ENCODE results near the gene COL18A1. TPM values are rescaled to one million over a fixed set of nuclear protein-coding genes. Genes with fewer than 3 reads are reported as not detected.

COL18A1 gene
- total RNA-seq, 3 donors from 2014 or later (not counting 1 experiment from before 2014, with no cell fraction given) = 12.3 to 22.3 (median 12.7) TPM

DNA sequence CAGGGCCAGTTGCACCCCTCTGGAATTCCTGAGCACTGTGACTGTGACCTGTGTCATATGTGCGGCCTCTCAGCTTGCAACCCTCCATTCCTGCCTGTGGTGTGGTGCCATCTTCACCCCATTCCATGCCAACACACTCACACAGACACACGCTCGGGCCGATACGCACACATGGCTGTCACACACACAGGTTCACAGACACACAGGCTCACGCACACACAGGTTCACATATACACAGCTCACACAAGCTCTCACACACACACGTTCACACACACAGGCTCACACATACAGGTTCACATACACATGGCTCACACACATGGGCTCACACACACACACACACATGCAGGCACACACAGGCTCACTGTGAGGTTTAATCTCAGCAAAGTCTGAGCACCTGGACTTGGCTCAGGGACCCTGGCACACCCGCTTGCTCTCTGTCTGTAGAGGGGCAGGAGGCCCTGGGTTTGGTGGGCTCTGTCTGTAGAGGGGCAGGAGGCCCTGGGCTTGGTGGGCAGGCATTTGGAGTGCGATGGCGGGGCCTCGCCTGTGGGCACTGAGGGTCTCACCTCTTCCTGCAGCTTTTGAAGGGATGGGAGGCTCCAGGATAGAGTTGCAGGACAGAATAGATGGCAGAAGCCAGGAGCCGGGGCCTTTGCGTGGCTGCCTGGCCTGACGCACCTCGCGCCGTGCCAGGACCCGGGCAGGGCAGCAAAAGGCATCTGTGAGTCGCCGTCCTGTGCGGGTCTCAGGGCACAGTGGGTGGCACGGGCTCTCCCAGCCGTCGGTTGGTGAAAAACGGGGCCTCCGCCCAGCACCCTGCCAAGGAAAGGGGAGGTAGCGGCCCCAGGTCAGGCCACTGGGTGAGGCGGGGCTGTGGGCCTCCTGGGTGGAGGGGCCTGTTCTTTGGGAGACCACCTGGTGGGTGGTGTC is 17.1 kb downstream of the COL18A1 start:
- WGBS (ENCODE audit: insufficient coverage) = 93% methylated on average over 28 of the region's 28 CpGs
- Histone ChIP-seq H3K9me3 (ENCODE audit: control insufficient read depth, insufficient read depth, low read length) (no peaks in the 10 kb centered on the region), H3K36me3 (ENCODE audit: control insufficient read depth, insufficient read depth, low read length) (no peaks in the 10 kb centered on the region), H3K27me3 (ENCODE audit: control insufficient read depth, insufficient read depth, low read length) (no peaks in the 10 kb centered on the region), H3K4me1 (ENCODE audit: control insufficient read depth, insufficient read depth, low read length) (no peaks in the 10 kb centered on the region), H3K4me3 (ENCODE audit: low read length) (no peak overlapping the region), H3K27ac (ENCODE audit: low read length) (no peak overlapping the region)
- Mint-ChIP-seq H3K27me3 (ENCODE audit: low read depth in 2 of 2) (peaks cover 0 to 3% of the 10 kb centered on the region in 2 donors), H3K4me1 (peaks cover 0 to 5% of the 10 kb centered on the region in 2 donors), H3K36me3 (no peaks in the 10 kb centered on the region), H3K4me3 (no peak overlapping the region), H3K27ac (no peak overlapping the region), H3K9me3 (no peaks in the 10 kb centered on the region)
- intact Hi-C loops (cut with micrococcal nuclease) = no loop called here
- TF ChIP-seq, protein P1, sequence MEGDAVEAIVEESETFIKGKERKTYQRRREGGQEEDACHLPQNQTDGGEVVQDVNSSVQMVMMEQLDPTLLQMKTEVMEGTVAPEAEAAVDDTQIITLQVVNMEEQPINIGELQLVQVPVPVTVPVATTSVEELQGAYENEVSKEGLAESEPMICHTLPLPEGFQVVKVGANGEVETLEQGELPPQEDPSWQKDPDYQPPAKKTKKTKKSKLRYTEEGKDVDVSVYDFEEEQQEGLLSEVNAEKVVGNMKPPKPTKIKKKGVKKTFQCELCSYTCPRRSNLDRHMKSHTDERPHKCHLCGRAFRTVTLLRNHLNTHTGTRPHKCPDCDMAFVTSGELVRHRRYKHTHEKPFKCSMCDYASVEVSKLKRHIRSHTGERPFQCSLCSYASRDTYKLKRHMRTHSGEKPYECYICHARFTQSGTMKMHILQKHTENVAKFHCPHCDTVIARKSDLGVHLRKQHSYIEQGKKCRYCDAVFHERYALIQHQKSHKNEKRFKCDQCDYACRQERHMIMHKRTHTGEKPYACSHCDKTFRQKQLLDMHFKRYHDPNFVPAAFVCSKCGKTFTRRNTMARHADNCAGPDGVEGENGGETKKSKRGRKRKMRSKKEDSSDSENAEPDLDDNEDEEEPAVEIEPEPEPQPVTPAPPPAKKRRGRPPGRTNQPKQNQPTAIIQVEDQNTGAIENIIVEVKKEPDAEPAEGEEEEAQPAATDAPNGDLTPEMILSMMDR (IDR thresholded peaks at IDR 0.05) = no peak
- no peak for DNase-seq
- ATAC-seq = no peak

DNA sequence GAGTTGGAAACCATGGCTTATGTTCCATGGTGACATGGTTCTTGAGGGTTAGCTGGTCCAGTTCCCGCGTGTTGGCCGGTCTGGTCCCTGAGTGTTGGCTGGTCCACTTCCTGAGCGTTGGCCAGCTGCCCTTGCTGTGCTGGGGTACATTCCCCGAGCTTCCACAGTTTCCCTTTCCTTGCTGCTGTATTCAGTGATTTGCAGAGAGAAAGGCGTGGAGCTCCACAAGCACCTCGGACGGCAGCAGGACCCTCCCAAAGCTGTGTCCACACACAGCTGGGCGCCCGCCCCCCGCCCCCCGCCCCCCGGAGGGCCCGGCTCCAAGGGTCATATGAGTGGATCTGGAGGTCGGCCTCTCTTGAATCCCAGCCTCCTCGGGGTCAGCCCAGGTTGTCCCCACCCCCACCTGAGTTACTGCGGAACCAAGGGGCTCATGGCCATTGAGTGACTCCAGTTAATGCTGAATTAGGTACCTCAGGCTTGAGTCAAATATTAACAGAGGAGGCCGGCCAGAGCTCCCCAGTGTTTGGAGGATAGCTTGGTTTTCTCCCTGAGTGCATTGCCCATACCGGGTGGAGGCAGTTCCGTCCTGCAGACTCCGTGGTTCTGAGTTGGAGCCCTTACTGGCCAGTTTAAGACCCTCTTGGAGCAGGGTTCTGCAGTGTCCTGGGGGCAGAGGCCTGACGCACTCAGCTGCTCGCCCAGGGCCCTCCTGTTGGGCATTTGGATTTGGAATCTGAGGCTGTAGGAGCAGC is 18.4 kb downstream of the COL18A1 start:
- TF ChIP-seq, protein P1 (IDR thresholded peaks at IDR 0.05) = no peak
- Histone ChIP-seq H3K27me3 (ENCODE audit: control insufficient read depth, insufficient read depth, low read length) (no peaks in the 10 kb centered on the region), H3K4me3 (ENCODE audit: low read length) (no peak overlapping the region), H3K4me1 (ENCODE audit: control insufficient read depth, insufficient read depth, low read length) (no peaks in the 10 kb centered on the region), H3K27ac (ENCODE audit: low read length) (no peak overlapping the region), H3K9me3 (ENCODE audit: control insufficient read depth, insufficient read depth, low read length) (no peaks in the 10 kb centered on the region), H3K36me3 (ENCODE audit: control insufficient read depth, insufficient read depth, low read length) (no peaks in the 10 kb centered on the region)
- WGBS (ENCODE audit: insufficient coverage) = 93% methylated on average over 23 of the region's 23 CpGs
- intact Hi-C loops (cut with micrococcal nuclease) = no loop called here
- Mint-ChIP-seq H3K27ac (no peak overlapping the region), H3K36me3 (no peaks in the 10 kb centered on the region), H3K4me3 (no peak overlapping the region), H3K4me1 (peaks cover 0 to 5% of the 10 kb centered on the region in 2 donors), H3K27me3 (ENCODE audit: low read depth in 2 of 2) (peaks cover 0 to 3% of the 10 kb centered on the region in 2 donors), H3K9me3 (no peaks in the 10 kb centered on the region)
- ATAC-seq = no peak
- no peak for DNase-seq

DNA sequence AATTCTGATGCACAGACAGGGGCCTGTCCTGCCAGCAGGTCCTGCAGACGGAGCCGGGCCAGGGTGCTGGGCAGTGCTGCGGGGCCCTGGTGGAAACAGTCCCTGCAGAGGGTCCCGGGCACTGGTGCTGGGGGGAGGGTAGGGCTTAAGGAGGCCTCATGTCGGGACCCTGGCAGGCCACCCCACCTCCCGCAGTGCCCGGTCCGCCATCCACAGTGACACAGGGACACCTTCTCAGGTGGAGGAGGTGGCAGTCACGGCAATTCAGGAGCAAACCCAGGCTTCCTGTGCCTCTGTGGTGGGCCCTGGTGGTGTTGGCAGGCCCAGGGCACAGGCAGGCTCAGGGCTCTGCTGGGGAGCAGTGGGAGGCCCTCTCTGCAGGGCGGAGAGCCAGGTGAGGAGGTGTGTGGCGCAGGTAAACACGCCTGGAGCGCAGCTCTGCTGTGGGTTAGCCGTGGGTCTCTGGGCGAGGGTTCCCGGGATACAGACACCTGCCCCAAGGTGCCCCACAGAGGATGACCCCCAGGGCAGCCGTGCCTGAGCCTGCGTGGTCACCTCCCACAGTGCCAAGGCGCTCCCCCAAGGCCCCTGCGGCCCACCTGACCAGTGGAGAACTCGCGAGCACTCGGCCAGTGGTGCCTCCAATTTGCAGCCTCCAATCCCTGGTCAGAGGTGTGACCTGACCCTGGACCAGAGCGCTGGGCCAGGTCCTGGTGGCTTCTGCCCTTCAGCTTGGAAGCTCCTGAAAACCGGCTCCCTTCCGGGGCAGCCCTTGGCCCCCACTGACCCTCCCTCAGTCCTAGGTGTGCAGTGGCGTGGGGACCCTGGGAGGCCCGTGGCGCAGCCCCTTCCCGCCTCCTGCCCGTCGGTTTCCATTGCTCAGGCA is 19.2 kb downstream of the COL18A1 start:
- Histone ChIP-seq H3K4me3 (ENCODE audit: low read length) (no peak overlapping the region), H3K36me3 (ENCODE audit: control insufficient read depth, insufficient read depth, low read length) (no peaks in the 10 kb centered on the region), H3K27me3 (ENCODE audit: control insufficient read depth, insufficient read depth, low read length) (no peaks in the 10 kb centered on the region), H3K9me3 (ENCODE audit: control insufficient read depth, insufficient read depth, low read length) (no peaks in the 10 kb centered on the region), H3K27ac (ENCODE audit: low read length) (no peak overlapping the region), H3K4me1 (ENCODE audit: control insufficient read depth, insufficient read depth, low read length) (no peaks in the 10 kb centered on the region)
- no peak for DNase-seq
- no peak overlapping the region for H3K27ac Mint-ChIP-seq
- H3K36me3 Mint-ChIP-seq = no peaks in the 10 kb centered on the region
- peaks cover 0 to 5% of the 10 kb centered on the region in 2 donors for H3K4me1 Mint-ChIP-seq
- 92% methylated on average over 32 of the region's 32 CpGs for WGBS (ENCODE audit: insufficient coverage)
- ATAC-seq = no peak
- TF ChIP-seq, protein P1 (IDR thresholded peaks at IDR 0.05) = no peak
- no peak overlapping the region for H3K4me3 Mint-ChIP-seq
- H3K9me3 Mint-ChIP-seq = no peaks in the 10 kb centered on the region
- H3K27me3 Mint-ChIP-seq (ENCODE audit: low read depth in 2 of 2) = peaks cover 0 to 3% of the 10 kb centered on the region in 2 donors
- intact Hi-C loops (cut with micrococcal nuclease) = no loop called here
